Measurements from ENCODE around the gene CAPS.

CAPS gene

DNA sequence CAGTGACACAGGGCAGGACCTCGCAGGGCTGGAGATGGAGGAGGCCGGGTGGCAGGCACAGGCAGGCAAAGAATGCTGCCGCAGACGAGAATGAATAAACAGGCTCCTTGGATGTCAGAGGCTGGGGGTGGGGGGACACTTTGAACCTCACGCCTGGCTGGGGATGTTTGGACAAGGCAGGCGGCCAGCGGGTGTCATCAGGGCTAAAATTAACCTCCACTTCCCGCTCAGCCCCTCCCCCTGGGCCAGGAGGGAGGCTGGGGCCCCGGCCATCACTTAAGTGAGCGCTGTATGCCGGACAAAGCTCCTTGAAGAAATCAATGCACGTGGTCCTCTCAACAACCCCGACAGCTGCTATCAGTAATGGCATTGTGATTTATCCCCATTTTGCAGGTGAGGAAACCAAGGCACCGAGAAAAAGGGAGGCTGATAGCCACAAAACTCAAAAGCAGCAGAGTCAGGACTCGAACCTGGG, 33.4 kb upstream of the CAPS start:
- no peak for TF ChIP-seq POLR2AphosphoS5 (IDR thresholded peaks at IDR 0.05; ENCODE audit: low read depth, low read length)
- TF ChIP-seq FOXP2 (optimal IDR thresholded peaks at IDR 0.05; ENCODE audit: borderline replicate concordance, extremely low read depth, extremely low read length, insufficient read depth): peak; percentile 39

DNA sequence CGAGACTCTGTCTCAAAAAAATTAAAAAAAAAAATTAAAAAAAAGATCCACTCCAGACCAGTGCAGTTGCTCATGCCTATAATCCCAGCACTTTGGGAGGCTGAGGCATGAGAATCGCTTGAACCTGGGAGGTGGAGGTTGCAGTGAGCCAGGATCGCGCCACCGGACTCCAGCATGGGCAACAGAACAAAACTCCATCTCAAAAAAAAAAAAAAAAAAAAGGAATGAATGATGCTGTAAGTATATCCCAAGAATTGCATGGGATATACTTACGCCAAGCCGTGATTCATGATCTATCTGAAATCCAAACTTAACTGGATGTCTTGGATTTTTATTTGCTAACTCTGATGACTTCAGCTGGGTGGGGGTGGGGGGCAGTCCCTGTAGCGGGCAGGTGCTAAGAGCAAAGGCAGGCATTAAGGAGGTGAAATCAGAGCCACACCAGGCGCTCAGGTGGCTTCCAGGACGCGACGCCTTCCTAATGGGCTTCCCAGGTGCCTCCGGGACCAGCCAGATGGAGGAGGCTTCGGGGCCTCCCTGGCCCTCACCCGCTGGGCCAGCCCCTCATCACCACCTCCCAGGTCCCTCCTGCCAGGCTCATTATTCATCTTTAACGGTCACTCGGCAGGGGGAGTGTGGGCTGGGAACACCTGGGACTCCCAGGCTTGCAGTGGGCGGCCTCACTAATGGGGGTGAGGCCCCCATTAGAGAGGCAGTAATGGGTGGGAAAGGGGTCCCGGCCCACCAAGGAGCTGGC, 32.3 kb upstream of the CAPS start:
- TF ChIP-seq SIN3A (IDR thresholded peaks at IDR 0.05; ENCODE audit: borderline replicate concordance, insufficient read depth, low read length) (no peak), FOXP2 (optimal IDR thresholded peaks at IDR 0.05; ENCODE audit: borderline replicate concordance, extremely low read depth, extremely low read length, insufficient read depth) (no peak), POLR2AphosphoS5 (IDR thresholded peaks at IDR 0.05; ENCODE audit: low read depth, low read length) (no peak), TAF1 (IDR thresholded peaks at IDR 0.05; ENCODE audit: borderline replicate concordance, insufficient read depth, low read length) (no peak)
- TF ChIP-seq, protein P1, sequence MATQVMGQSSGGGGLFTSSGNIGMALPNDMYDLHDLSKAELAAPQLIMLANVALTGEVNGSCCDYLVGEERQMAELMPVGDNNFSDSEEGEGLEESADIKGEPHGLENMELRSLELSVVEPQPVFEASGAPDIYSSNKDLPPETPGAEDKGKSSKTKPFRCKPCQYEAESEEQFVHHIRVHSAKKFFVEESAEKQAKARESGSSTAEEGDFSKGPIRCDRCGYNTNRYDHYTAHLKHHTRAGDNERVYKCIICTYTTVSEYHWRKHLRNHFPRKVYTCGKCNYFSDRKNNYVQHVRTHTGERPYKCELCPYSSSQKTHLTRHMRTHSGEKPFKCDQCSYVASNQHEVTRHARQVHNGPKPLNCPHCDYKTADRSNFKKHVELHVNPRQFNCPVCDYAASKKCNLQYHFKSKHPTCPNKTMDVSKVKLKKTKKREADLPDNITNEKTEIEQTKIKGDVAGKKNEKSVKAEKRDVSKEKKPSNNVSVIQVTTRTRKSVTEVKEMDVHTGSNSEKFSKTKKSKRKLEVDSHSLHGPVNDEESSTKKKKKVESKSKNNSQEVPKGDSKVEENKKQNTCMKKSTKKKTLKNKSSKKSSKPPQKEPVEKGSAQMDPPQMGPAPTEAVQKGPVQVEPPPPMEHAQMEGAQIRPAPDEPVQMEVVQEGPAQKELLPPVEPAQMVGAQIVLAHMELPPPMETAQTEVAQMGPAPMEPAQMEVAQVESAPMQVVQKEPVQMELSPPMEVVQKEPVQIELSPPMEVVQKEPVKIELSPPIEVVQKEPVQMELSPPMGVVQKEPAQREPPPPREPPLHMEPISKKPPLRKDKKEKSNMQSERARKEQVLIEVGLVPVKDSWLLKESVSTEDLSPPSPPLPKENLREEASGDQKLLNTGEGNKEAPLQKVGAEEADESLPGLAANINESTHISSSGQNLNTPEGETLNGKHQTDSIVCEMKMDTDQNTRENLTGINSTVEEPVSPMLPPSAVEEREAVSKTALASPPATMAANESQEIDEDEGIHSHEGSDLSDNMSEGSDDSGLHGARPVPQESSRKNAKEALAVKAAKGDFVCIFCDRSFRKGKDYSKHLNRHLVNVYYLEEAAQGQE (IDR thresholded peaks at IDR 0.05; ENCODE audit: insufficient read depth in 1 of 2, low read depth in 2 of 2, low read length in 2 of 2): no peak

DNA sequence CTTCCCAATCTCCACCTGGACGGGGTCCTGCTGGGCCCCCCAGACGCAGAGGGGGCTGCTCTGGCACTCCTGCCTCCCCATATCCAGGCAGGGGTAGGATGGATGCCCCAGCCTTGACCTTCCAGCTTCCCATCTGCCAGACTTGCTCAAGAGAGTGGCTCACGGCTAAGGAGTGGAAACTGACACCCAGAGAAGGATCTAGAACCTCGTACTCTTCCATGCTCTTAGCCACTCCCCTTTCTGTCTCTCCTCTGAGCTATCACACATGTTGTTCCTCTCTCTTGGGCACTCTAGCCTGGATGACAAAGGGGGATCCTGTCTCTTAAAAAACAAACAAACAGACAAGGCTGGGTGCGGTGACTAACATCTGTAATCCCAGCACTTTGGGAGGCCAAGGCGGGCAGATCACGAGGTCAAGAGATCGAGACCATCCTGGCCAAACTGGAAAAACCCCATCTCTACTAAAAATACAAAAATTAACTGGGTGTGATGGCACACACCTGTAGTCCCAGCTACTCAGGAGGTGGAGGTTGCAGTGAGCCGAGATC, 31.6 kb upstream of the CAPS start:
- no peak for TF ChIP-seq SIN3A (IDR thresholded peaks at IDR 0.05; ENCODE audit: borderline replicate concordance, insufficient read depth, low read length)
- TF ChIP-seq, protein P1 (IDR thresholded peaks at IDR 0.05; ENCODE audit: insufficient read depth in 1 of 2, low read depth in 2 of 2, low read length in 2 of 2): no peak
- TF ChIP-seq POLR2AphosphoS5 (IDR thresholded peaks at IDR 0.05; ENCODE audit: low read depth, low read length): no peak
- no peak for TF ChIP-seq FOXP2 (optimal IDR thresholded peaks at IDR 0.05; ENCODE audit: borderline replicate concordance, extremely low read depth, extremely low read length, insufficient read depth)
- no peak for TF ChIP-seq TAF1 (IDR thresholded peaks at IDR 0.05; ENCODE audit: borderline replicate concordance, insufficient read depth, low read length)

GRCh38 chr19:5889288-5889971, 24.6 kb upstream of the CAPS start:
- TF ChIP-seq POLR2AphosphoS5 (IDR thresholded peaks at IDR 0.05; ENCODE audit: low read depth, low read length): no peak
- TF ChIP-seq, protein P1 (IDR thresholded peaks at IDR 0.05; ENCODE audit: insufficient read depth in 1 of 2, low read depth in 2 of 2, low read length in 2 of 2): no peak
- TF ChIP-seq FOXP2 (optimal IDR thresholded peaks at IDR 0.05; ENCODE audit: borderline replicate concordance, extremely low read depth, extremely low read length, insufficient read depth): no peak
- TF ChIP-seq SIN3A (IDR thresholded peaks at IDR 0.05; ENCODE audit: borderline replicate concordance, insufficient read depth, low read length): no peak
- TF ChIP-seq TAF1 (IDR thresholded peaks at IDR 0.05; ENCODE audit: borderline replicate concordance, insufficient read depth, low read length): no peak

GRCh38 chr19:5890099-5890498, 24.0 kb upstream of the CAPS start:
- TF ChIP-seq TAF1 (IDR thresholded peaks at IDR 0.05; ENCODE audit: borderline replicate concordance, insufficient read depth, low read length) (no peak), POLR2AphosphoS5 (IDR thresholded peaks at IDR 0.05; ENCODE audit: low read depth, low read length) (no peak), SIN3A (IDR thresholded peaks at IDR 0.05; ENCODE audit: borderline replicate concordance, insufficient read depth, low read length) (no peak), FOXP2 (optimal IDR thresholded peaks at IDR 0.05; ENCODE audit: borderline replicate concordance, extremely low read depth, extremely low read length, insufficient read depth) (no peak)
- TF ChIP-seq, protein P1 (IDR thresholded peaks at IDR 0.05; ENCODE audit: insufficient read depth in 1 of 2, low read depth in 2 of 2, low read length in 2 of 2): no peak

Measured in PFSK-1 (cell line).